Endothelial cell (in vitro differentiated cells): ENCODE results near the gene CDC25B. TPM values are rescaled to one million over a fixed set of nuclear protein-coding genes. Genes with fewer than 3 reads are reported as not detected.

Experiments used
- DNase-seq: peaks from one replicate; pipeline ENCODE4 v3.0.0; 2021; ENCODE audit warnings: low spot score
- H3K27ac Mint-ChIP-seq: one replicate; pipeline ENCODE4 v1.8.0; 2021; ENCODE audit warnings: mixed read lengths, inconsistent platforms; ENCODE audit not compliant: unreplicated experiment
- H3K27me3 Mint-ChIP-seq: one replicate; pipeline ENCODE4 v1.8.0; 2021; ENCODE audit warnings: mild to moderate bottlenecking, moderate library complexity, mixed read lengths, inconsistent platforms; ENCODE audit not compliant: unreplicated experiment
- H3K36me3 Mint-ChIP-seq: one replicate; pipeline ENCODE4 v1.8.0; 2021; ENCODE audit warnings: mild to moderate bottlenecking, low read depth, mixed read lengths, inconsistent platforms; ENCODE audit not compliant: unreplicated experiment
- H3K4me1 Mint-ChIP-seq: one replicate; pipeline ENCODE4 v1.8.0; 2021; ENCODE audit warnings: mild to moderate bottlenecking, mixed read lengths, inconsistent platforms; ENCODE audit not compliant: unreplicated experiment
- H3K4me3 Mint-ChIP-seq: one replicate; pipeline ENCODE4 v1.8.0; 2021; ENCODE audit warnings: mild to moderate bottlenecking, mixed read lengths, inconsistent platforms; ENCODE audit not compliant: unreplicated experiment
- H3K9me3 Mint-ChIP-seq: one replicate; pipeline ENCODE4 v1.8.0; 2021; ENCODE audit warnings: mixed read lengths, inconsistent platforms; ENCODE audit not compliant: unreplicated experiment
- CTCF ChIP-seq: fragments of 200-600 bp; sonication (generic); IDR thresholded peaks from one replicate; pipeline ENCODE4 v1.5.0; 2021; ENCODE audit warnings: antibody characterized with exemption; ENCODE audit not compliant: unreplicated experiment
- total RNA-seq: library from RNA; stranded (reverse); fragmentation: NEBNext Ultra II Directional; extraction: Animal tissue kit (Norgen Biotek cat#: 25700); gene quantifications from one replicate; pipeline ENCODE4 v1.2.1, GENCODE V29; 2021; ENCODE audit not compliant: unreplicated experiment

The CDC25B gene
- total RNA-seq, 1 donor from 2014 or later: 10.4 TPM

DNA sequence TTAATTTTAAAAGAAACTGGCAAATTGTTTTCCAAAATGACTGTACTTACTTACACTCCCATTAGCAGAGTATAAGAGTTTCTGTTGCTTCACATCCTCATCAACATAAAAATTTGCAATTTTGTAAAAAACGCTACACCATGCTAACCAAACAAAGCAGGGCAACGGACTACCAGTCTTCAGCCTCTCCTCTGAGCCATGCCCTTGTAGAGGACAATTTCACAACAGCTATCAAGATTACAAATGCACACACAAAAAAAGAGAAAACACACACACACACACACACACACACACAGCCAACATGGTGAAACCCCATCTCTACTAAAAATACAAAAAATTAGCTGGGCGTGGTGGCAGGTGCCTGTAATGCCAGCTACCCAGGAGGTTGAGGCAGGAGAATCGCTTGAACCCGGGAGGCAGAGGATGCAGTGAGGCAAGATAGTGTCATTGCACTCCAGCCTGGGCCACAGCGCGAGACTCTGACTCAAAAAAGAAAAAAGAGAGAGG is 24.5 kb upstream of the CDC25B start:
- Mint-ChIP-seq H3K27ac (no peak overlapping the region), H3K4me1 (peaks cover 6% of the 10 kb centered on the region), H3K4me3 (no peak overlapping the region), H3K36me3 (peaks cover 4% of the 10 kb centered on the region), H3K9me3 (no peaks in the 10 kb centered on the region), H3K27me3 (peaks cover 8% of the 10 kb centered on the region)
- TF ChIP-seq CTCF: no peak
- no peak for DNase-seq

GRCh38 chr20:3775457-3776108 is 20.5 kb upstream of the CDC25B start:
- TF ChIP-seq CTCF: no peak
- no peaks in the 10 kb centered on the region for H3K9me3 Mint-ChIP-seq
- H3K27ac Mint-ChIP-seq: no peak overlapping the region
- H3K27me3 Mint-ChIP-seq: peaks cover 21% of the 10 kb centered on the region
- DNase-seq: no peak
- H3K4me1 Mint-ChIP-seq: peaks cover 6% of the 10 kb centered on the region
- no peaks in the 10 kb centered on the region for H3K36me3 Mint-ChIP-seq
- no peak overlapping the region for H3K4me3 Mint-ChIP-seq

GRCh38 chr20:3777381-3777715 is 18.8 kb upstream of the CDC25B start:
- H3K4me3 Mint-ChIP-seq: peak overlapping the region; percentile 19
- H3K4me1 Mint-ChIP-seq: peaks cover 10% of the 10 kb centered on the region
- no peaks in the 10 kb centered on the region for H3K36me3 Mint-ChIP-seq
- no peak for TF ChIP-seq CTCF
- peaks cover 24% of the 10 kb centered on the region for H3K27me3 Mint-ChIP-seq
- no peak for DNase-seq
- no peaks in the 10 kb centered on the region for H3K9me3 Mint-ChIP-seq
- H3K27ac Mint-ChIP-seq: no peak overlapping the region

GRCh38 chr20:3777716-3778629 is 18.1 kb upstream of the CDC25B start:
- no peak for TF ChIP-seq CTCF
- peaks cover 10% of the 10 kb centered on the region for H3K4me1 Mint-ChIP-seq
- no peaks in the 10 kb centered on the region for H3K9me3 Mint-ChIP-seq
- DNase-seq: peak; percentile 35
- no peak overlapping the region for H3K27ac Mint-ChIP-seq
- no peak overlapping the region for H3K4me3 Mint-ChIP-seq
- H3K36me3 Mint-ChIP-seq: no peaks in the 10 kb centered on the region
- H3K27me3 Mint-ChIP-seq: peaks cover 25% of the 10 kb centered on the region

GRCh38 chr20:3778976-3779375 is 17.1 kb upstream of the CDC25B start:
- no peaks in the 10 kb centered on the region for H3K9me3 Mint-ChIP-seq
- H3K36me3 Mint-ChIP-seq: no peaks in the 10 kb centered on the region
- H3K4me1 Mint-ChIP-seq: peaks cover 10% of the 10 kb centered on the region
- H3K27ac Mint-ChIP-seq: no peak overlapping the region
- no peak for TF ChIP-seq CTCF
- H3K27me3 Mint-ChIP-seq: peaks cover 25% of the 10 kb centered on the region
- no peak for DNase-seq
- no peak overlapping the region for H3K4me3 Mint-ChIP-seq
